ENCODE measurements around the gene SLC26A8.
"Not testable (repeated sequence)": the region's sequence is repeated elsewhere in the genome, so short reads cannot be mapped to it uniquely, and the experiment has no call there.

Gene SLC26A8

DNA sequence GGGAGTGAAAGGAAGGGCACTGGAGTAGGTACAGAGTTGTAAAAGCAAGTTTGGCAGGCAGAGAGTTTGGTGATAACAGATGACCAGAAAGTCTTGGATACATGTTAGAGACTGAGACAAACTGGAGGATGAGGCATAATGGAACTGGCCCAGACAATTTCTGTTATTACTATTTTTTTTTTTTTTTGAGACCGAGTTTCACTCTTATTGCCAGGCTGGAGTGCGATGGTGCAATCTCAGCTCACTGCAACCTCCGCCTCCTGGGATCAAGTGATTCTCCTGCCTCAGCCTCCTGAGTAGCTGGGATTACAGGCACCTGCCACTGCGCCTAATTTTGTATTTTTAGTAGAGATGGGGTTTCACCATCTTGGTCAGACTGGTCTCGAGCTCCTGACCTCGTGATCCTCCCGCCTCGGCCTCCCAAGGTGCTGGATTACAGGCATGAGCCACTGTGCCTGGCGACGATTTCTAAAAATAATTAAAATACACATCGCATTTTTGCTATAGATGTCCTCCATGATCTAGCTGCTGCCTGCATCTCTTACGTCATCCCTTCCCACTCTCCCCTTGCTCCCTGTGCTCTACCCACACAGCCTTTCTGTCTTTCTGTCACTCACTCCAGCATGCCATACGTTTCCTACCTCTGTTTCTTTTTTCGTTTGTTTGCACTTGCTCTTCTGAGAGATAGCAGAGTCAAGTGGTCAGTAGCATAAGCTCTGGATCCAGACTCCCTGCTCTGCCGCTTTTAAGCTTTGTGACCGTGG, 26.7 kb upstream of the SLC26A8 start:
- DNase-seq = no peak

DNA sequence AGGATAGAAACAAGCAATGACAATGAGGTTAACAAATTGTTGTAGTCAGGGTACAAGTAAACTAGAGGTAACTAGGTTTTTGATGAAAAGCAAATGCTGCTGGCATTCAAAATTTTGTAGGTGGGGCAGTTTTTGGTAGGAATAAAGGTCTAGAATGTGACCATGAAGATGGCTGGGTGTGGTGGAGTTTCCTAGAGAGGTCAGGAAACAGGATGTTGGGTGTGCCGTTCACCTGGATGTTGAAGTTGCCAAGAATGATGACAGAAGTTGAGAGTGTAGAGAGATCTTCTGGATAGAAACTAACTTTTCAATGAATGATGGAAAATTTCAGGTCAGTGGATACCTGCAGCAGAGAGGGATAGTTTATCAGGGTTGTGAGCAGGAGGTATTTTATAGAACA, 25.9 kb upstream of the SLC26A8 start:
- DNase-seq = no peak

DNA sequence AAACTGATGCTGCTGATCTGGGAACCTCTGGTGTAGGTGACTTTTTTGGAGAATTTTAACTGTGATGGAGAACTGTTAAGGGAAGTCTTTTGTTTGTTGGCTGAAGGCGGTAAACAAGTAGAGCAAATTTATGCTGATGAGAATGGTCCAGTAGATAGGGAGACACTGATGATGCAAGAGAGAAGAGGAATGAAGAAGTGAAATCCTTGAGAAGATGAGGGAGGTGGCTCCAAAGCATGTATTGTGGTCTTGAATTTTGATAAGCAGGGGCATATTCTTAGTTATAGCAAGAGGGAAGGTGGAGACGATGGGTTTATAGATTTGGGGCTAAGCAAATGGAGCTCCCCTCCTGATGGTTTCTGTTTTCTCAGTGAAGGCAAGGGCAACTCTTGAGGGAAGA, 25.1 kb upstream of the SLC26A8 start:
- DNase-seq = no peak

DNA sequence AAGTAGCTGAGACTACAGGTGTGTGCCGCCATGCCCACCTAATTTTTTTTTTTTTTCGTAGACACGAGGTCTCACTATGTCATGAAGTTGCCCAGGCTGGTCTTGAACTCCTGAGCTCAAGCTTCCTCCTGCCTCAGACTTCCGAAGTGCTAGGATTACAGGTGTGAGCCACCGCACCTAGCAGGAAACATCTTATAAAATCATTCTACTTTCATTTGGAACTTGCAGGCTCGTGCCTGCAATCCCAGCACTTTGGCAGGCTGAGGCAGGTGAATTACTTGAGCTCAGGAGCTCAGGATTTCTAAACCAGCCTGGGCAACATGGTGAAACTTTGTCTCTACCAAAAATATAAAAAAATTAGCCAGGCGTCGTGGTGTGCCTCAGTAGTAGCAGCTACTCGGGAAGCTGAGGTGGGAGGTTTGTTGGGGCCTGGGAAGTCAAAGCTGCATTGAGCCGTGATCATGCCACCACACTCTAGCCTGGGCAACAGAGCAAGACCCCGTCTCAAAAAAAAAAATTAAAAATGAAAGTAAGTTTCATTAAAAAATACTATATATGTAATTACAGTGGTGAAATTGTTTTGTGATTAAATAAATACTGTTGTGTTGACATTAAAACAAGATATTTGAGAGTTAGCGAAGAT, 18.3 kb upstream of the SLC26A8 start:
- DNase-seq = no peak

DNA sequence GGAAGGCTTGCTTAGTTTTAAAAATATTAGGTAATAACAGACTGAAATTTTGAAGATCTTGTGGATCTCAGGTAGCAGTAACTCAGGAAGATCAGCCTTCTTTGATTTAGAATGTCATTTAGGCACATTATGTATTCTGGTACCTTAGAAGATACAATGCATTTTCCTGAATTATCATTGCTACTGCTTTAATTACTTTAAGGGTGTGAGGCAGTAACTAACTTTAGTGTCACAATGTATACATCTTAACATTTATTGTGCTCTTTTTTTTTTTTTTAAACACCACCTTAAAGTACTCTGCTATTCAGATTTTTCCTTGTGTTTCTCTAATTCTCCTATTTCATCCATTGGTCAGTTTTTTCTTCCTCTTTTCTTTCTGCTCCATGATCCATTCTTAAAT, 16.5 kb upstream of the SLC26A8 start:
- DNase-seq = no peak

DNA sequence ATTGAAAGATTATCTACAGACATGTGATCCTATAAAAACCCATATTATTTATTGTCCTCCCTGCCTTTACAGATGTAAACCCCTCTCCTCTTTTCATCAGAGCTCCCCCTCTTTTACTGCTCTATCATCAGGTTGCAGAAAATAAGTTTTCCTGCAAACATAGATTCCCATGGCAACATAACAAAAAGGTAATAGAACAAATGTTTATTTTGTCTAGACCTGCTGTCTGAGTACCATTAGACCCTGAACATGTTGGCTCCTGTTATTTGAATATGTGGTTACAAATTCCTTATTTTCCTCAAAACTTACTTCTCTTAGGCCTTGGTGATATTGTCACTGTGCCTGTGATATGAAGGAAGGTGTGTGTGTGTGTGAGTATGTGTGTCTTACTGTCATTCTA, 14.7 kb upstream of the SLC26A8 start:
- no peak for DNase-seq

DNA sequence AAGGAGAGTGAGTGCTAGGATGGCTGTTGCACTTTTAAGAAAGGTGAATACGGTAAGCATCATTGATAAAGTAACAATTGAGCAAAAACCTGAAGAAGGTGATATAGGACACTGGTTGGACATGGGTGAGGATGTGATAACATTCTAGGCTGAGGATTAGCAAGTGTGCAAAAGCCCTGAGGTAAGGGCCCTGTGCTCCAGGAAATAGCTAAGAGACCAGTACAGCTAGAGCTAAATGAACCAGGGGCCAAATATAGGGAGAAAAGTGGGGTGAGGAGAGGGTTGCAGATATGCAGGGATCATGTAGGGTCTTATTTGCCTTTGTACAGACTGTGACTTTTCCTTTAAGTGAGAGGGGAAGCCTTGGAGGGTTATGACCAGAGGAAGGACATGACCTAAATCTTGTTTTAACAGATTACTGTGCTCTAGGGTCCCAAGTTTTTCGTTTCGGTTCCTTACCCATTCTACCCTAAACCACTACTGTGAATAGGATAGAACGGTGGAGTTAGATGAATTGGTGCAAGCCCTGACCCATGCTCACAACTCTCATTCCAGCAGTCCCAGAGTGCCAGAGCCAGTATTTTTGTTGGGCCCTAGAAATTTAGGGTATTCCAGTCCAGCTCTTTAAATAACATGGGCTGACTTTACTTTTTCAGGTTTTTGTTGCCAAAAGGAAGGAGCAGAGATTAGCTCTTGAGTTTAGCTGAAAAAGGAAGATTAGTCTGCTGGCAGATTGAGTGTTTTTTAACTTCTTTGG, 13.9 kb upstream of the SLC26A8 start:
- DNase-seq = no peak

DNA sequence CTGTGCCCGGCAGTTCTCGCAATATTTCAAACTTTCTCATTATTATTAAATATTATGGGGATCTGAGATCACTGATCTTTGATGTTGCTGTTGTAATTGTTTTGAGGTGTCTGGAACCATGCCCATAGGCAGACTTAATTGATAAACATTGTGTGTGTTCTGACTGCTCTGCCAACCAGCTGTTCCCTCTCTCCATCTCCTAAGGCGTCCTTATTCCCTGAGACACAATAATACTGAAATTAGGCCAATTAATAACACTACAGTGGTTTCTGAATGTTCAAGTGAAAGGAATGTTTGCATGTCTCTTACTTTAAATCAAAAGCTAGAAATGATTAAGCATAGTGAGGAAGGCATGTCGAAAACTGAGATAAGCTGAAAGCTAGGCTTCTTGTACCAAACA, 10.8 kb upstream of the SLC26A8 start:
- no peak for DNase-seq

DNA sequence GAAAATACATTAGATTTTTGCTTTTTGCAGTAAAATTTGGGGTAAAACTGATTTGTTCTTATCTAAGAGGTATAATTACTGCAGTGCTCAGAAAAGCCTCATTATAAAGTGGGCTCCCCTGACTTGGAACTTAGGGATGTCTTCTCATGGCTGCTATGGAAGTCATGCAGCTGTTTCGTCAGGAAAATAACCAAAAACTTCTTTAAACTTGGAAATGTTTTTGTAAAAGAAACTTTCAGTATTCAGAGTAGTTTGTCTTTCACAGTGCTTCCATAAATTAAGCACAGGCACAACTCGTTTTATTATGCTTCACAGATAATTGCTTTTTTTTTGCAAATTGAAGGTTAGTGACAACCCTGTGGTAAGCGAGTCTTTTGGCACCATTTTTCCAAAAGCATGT, 10.0 kb upstream of the SLC26A8 start:
- DNase-seq = no peak

DNA sequence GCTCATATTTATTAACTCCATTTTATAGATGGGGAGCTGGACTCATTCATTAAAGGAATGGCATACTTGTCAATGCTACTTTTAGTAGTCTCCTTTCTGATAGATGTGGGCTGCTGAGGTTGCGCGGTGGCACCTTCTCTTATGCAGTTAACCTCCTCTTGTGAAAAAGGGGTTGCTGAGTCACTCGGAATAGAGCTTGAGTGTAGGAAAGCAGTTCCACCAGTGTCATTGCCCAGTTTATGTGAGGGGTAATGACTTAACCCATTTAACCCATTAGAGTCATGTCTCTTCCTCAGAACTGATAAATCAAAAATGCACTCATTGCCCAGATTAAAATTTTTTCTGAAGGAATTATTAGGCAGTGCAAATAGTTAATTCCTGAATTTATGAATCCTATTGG, 9.5 kb upstream of the SLC26A8 start:
- no peak for DNase-seq

DNA sequence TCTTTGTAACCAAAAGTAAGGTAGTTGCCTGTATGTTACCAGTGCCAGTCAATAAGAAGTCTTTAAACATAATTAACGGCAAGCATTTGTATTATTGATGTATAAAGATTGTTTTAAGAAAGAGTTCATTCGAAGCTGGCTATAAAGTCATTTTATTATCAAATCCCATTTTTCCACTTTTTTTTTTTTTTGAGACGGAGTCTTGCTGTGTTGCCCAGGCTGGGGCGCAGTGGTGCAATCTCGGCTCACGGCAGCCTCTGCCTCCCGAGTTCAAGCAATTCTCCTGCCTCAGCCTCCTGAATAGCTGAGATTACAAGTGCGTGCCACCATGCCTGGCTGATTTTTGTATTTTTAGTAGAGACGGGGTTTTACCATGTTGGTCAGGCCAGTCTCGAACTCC, 8.7 kb upstream of the SLC26A8 start:
- DNase-seq = not testable (repeated sequence)

DNA sequence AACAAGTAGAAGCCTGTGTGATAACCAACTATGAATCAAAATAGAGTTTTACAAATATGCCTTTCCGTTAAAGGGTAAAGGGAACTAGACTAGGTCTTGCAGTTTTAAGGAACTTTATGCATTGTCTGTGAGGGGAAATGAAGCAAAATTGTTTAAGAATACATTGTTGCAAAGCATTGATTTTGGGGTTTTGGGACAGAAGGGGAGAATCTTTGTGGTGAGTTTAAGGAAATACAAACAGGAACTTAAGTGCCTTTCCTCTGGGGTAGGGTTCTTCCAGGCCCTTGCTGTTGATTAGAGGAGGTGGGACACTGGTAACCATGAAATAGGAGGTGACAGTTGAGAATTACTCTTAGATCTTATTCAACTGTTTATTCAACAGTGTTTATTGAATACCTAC, 7.8 kb upstream of the SLC26A8 start:
- DNase-seq = no peak

DNA sequence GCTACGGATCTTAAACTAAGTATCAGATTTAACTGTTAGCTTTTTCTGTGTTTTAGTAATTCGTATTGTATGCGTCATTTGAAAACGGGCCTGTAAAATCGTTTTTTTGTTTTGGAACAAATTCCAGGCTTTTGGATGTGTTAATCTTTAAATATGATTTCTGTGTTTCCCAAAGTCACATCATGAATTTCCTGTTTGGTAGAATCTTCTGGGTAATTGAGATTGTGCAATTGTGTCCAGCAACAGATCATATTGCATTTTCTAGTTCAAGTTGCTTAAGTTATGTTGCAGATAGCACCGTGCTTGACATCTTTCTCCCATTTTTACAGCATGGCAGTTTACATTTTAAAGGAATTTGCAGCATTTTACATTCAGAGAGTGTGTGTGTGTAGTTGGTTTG, 5.0 kb upstream of the SLC26A8 start:
- peak in 1 of 2 donors; percentile 7 for DNase-seq

DNA sequence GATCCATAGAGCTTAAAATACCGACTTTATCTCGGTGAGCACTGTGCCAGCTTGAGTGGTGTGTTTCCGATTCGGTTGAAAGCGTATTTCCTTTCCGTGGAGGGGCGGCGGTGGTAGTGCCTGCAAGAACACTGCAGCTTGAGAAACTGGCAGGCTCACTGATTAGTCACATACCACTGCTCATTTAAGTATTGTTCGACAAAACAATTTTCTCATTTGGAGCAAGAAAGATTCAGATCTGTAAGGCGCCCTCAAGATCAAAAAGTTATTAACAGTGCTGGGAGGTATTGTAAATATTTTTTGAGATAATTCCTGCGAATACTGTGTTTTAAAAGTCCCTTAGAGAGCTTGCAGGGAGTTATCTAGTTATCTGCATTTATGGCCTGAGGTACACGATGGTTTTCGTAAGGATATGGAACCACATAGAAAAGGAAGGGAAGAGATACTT, 4.5 kb upstream of the SLC26A8 start:
- peak; percentile 21 to 22 for DNase-seq

DNA sequence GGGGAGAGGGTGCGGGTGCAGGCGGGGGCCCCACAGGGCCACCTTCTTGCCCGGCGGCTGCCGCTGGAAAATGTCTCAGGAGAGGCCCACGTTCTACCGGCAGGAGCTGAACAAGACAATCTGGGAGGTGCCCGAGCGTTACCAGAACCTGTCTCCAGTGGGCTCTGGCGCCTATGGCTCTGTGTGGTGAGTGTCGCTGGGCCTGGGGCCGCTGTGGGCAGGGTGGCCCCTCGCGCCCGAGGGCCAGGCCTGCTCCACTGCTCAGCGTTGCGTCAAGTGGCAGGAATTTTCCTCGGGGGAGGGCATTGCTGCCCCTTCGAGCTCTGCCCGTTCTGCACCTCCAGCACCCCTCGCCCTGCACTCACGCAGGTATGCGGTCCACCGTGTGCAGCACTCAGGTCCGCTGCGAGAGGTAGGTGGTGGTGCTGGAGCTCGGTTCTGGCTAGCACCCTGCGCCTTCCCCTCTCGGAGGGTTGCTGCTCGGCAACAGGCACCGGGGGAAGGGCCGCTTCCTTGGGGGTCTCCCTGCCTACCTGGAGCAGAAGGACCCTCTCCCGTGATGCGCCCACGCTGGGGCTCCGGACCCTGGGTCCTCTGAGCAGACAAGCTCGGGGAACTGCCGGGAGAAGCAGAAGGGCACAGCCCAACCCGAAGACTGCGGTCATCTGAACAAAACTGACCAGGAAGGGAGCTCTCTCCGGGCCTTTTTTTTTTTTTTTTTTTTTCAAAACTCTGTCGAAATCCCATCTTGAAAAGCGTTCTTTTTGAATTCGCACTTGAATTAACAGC, 3.8 kb upstream of the SLC26A8 start:
- DNase-seq = peak in 1 of 2 donors; percentile 30

DNA sequence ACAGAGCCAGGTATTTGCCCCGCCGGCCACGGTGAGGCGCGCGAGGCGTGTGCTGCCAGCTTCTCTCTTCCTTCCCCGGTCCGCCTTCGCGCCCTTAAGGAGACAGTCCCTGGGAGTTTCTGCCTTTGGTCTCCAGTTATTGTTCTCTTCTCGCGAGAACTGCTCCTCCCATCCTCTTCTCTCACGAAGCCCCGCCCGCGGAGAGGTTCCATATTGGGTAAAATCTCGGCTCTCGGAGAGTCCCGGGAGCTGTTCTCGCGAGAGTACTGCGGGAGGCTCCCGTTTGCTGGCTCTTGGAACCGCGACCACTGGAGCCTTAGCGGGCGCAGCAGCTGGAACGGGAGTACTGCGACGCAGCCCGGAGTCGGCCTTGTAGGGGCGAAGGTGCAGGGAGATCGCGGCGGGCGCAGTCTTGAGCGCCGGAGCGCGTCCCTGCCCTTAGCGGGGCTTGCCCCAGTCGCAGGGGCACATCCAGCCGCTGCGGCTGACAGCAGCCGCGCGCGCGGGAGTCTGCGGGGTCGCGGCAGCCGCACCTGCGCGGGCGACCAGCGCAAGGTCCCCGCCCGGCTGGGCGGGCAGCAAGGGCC, 3.2 kb upstream of the SLC26A8 start, which contains the start of gene MAPK14:
MAPK14 (plus strand) TSS at position 308 of the 587 bp plus-strand sequence. CDS start 350 bp downstream, outside the sequence.
- peak; percentile 97 to 100 for DNase-seq

DNA sequence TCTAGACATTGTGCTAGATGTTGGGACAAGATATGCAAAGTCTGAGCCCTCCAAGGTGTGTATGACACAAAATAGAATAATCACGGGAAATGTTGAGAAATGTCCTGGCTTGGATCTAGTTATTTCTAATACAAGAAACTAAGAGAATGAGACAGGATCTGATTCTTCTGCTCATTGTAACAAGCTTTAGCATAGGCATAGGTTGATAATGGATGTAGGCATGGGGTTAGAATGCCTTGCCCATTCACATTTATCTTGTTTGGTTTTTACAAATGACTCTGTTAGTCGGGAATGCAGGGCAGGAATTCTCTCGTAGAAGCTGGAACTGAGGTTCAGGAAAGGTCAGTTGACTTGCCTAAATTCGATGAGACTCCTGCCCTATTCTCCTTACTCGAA, 1.5 kb upstream of the SLC26A8 start:
- no peak for DNase-seq

DNA sequence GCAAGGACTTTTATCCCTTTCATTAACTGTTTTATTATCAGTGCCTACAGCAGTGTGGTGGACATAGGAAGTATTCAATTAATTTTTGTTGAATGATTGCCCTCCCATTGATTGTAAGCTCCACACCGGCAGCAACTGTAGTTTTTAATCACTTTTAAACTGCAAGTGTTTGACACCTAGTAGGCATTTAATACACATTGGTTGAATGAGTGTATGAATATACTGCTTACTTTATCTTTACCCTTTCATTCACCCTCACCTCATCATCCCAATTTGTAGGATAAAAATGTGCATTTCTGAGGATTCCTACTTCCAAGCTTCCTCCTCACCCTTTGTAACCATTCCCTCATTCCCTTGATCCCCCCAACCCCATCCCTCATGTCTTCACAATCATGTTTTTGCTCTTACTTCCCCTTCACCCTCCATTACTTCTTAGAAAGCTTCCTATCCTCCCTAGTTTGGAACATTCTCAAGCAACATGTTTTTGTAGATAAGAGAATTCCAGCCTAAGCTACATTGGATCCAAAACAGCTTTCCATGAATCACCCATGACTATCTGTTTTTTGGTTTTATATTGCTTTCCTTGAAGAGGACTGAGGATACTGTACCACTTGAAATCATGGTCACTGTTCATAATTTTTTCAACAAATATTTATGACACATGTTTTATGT, 955 bp upstream of the SLC26A8 start:
- DNase-seq = no peak

DNA sequence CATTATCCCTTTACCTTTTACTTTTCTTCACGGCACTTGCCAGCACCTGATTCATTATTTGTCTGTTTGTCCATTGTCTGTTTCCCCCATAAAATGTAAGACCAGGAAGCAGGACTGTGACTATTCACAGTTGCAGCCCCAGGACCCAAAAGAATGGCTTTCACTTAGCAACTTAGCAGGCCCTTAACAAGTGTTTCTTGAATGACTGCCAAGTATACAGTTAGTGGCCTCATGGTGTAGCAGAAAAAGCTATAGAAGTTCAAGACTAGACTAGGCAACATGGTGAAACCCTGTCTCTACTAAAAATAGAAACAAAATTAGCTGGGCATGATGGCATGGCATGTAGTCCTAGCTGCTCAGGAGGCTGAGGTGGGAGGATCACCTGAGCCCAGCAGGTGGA, 4.3 kb downstream of the SLC26A8 start:
- no peak for DNase-seq

DNA sequence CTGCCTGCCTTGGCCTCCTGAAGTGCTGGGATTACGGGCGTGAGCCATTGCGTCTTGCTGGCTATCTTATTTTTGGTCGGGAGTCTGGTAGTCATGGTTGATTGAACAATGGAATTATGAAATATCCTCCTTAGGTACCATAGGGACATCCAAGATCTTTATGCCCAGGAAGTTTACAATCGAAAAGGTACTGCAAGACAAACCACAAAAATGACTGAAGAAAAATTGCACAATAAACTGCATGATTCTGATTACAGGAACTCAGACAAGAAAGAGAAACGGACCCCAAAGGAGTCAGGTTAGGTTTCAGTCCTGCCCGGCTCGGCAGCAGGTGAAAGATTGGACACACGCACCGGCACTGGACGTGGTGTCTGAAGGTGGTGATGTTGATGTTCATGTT, 5.3 kb downstream of the SLC26A8 start:
- no peak for DNase-seq

DNA sequence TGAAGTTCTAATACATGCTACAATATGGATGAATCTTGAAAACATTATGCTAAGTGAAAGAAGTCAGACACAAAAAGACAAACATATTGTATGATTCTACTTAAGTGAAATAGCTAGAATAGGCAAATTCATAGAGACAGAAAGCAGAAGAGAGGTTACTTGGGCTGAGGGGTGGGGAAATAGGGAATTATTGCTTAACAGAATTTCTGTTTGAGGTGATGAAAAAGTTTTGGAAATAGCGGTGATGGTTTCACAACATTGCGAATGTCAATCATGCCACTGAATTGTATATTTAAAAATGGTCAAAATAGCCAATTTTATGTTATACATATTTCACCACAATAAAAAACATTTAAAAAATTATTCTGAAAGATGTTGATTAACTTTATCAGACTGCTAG, 6.1 kb downstream of the SLC26A8 start:
- no peak for DNase-seq

DNA sequence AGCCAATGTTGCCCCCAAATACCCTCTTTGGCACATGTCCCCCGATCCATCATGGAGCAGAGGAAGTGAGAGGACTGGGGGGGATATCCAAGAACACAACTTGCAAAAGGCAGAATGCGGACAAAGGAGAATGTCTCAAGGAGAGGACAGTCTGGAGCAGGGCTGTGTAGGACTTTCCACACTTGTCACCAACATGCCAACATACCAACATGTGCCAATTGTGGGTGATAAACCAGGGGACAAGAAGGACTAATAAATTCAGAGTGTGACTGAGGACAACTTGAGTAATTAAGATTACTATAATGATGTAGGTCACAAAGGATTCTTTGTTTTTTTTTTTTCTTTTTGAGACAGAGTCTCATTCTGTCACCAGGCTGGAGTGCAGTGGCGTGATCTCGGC, 8.8 kb downstream of the SLC26A8 start:
- no peak for DNase-seq

Measured in hippocampal formation (tissue), 2 donors.